ENCODE results near the gene ABCF3.

Gene ABCF3

DNA sequence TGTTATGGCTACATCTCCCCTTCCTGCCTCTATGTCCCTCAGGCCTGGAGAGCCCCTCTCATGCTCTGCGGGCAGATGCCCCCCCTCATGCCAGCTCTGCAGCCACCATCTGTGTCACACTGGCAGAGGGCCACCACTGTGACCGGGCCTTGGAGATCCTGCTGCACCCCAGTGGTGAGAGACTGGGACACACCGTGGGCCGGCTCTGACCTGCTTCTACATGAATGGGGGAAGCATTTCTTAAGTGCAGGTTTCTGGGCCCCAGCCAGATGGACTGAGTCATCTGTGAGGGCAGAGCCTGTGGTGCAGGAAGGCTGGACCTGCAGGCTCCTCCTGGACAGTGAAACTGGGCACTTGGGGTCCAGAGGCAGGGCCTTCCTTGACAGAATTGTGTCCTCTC lies 48.2 kb downstream of the ABCF3 start:
- no peak for DNase-seq

DNA sequence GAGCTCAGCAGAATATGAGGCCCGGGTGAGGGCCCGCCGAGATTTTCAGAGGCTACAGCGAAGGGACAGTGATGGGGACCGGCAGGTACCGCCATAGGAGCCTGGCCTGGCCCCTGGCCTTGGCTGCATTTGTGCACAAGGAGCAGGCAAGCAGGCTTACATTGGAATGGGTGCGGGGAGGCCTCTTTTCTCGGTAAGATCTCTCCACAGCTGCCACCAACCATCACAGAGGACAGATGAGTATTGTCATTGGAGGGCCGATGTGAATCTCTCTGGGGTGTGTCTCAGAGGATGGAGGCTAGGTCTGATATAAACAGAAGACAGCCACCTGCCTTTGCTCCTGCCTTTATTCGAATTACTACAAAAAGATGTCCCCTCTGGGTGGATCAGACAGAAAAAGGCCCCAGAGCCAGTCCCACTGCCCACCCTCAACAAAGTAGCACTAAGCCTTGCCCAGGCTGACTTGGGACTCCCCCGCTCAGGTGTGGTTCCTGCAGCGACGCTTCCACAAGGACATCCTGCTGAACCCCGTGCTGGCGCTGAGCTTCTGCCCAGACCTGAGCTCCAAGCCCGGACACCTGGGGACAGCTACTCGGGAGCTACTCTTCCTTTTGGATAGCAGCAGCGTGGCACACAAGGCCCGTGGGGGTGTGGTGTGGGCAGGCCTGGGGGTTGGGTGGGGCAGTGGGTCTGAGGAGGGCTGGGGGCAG lies 48.8 kb downstream of the ABCF3 start:
- DNase-seq = no peak

DNA sequence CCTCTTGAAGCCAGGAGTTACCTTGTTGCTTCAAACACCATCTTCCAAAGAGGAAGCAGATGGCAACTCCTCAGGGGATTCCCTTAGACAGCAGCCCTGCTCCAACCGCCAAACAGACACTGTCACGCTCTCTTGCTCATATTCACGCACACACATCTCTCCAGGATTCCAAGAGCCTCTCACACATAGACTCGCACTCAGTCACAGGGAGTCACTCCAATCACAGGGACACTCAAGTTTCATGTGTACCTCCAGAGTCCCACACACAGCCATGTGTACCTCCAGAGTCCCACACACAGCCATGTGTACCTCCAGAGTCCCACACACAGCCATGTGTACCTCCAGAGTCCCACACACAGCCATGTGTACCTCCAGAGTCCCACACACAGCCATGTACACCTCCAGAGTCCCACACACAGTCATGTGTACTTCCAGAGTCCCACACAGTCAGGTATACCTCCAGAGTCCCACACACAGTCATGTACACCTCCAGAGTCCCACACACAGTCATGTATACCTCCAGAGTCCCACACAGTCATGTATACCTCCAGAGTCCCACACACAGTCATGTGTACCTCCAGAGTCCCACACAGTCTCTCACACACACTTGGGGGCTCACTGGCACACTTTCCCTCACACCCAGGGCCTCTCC lies 49.5 kb downstream of the ABCF3 start:
- DNase-seq = no peak

DNA sequence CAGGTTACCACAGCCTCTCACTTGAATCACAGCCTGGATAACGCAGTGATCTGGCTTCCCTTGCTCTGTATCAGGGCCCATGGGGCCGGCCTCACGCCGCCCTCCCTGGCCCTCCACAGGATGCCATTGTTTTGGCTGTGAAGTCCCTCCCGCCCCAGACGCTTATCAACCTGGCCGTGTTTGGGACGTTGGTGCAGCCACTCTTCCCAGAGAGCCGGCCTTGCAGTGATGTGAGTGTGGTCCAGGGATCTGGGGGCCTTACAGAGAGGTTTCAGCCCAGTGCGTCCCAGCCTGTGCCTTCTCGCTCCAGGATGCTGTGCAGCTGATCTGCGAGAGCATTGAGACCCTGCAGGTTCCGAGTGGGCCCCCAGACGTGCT lies 50.0 kb downstream of the ABCF3 start:
- DNase-seq = no peak

DNA sequence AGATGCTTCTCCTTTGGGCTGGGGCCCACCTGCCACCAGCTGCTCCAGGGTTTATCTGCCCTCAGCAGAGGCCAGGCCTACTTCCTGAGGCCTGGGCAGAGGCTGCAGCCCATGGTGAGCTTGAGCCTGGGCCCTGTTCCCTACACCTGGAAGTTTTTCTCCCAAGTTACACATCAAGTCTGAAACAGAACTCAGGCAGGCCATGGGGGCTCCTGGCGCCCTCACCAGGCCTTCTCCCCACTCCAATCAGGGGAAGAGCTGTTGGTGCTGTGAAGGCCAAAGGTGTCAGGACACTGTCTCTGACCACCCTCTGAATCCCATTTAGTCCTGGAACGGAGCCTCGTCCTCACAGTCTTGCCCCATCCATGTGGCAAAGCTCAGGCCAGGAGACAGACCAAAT lies 50.6 kb downstream of the ABCF3 start:
- DNase-seq = no peak

DNA sequence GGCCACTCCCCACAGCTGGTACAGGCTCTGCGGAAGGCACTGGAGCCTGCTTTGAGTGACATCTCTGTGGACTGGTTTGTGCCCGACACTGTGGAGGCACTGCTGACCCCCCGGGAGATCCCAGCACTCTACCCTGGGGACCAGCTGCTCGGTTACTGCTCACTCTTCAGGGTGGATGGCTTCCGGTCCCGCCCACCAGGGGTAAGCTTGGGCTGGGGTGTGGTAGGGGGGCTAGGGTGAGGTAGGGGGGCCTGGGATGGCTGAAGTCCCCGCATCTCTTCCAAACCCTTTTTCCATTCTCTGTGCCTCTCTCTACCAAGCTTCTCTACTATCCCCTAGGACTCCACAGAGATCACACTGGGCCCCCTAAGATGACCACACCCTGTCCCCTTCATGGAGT lies 51.2 kb downstream of the ABCF3 start:
- no peak for DNase-seq

DNA sequence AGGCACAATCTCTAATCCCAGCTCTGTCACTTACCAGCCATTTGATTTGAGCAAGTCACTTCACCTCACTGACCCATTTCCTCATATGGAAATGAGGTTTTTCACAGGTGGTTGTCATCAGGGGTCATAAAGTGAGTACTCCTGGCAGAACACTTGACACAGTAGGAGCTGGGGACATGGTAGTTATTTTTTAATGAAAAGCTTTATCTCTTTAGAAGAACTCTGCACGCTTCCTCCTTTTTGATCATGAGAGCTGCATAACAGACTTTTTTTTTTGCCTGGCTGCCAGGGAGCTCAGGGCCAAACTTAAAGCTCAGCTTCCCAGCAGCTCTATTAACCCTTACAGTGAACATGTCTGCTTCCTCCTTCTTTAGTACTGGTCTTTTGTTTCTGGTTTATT lies 51.8 kb downstream of the ABCF3 start:
- DNase-seq = no peak

DNA sequence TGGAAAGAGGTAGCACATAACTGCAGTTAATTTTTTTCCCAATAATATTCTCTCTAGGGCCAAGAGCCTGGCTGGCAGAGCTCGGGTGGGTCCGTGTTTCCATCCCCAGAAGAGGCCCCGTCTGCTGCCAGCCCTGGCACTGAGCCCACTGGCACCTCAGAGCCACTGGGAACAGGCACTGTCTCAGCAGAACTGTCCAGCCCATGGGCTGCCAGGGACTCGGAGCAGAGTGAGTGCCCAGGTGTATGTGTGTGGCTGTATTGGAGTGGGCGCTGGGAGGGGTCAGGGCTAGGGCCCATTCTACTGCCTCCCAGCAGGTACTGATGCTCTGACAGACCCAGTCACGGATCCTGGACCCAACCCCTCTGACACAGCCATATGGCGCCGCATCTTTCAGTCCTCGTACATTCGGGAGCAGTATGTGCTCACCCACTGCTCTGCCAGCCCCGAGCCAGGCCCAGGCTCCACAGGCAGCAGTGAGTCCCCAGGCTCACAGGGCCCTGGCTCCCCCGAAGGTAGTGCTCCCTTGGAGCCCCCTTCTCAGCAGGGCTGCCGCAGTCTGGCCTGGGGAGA lies 52.3 kb downstream of the ABCF3 start:
- no peak for DNase-seq

DNA sequence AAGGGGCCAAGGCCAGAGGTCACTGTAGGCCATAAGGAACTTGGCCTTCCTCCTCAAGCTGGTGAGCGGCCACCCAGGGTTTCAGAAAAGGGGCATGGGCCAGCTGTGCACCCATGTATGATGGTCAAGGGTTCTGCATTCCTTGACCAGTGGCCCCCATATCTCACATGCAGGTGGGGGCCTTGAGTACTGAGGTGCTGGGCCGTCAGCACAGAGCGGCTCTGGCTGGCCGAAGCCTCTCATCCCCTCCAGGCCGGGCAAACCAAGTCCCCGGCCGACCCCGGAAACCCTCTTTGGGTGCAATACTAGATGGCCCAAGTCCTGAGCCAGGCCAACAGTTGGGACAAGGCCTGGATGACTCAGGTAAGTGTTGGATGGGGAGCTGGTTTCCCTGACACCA lies 53.2 kb downstream of the ABCF3 start:
- no peak for DNase-seq

DNA sequence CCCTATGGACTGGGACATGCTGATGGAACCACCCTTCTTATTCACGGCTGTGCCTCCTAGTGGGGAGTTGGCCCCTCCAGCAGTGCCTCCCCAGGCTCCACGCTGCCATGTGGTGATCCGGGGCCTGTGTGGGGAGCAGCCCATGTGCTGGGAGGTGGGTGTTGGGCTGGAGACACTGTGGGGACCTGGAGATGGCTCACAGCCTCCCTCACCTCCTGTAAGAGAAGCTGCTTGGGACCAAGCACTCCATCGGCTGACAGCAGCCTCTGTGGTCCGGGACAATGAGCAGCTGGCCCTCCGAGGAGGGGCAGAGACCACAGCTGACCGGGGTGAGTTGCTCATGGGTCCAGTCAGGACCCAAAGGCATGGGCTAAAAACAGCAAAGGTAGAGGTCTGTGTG lies 53.7 kb downstream of the ABCF3 start:
- DNase-seq = no peak

DNA sequence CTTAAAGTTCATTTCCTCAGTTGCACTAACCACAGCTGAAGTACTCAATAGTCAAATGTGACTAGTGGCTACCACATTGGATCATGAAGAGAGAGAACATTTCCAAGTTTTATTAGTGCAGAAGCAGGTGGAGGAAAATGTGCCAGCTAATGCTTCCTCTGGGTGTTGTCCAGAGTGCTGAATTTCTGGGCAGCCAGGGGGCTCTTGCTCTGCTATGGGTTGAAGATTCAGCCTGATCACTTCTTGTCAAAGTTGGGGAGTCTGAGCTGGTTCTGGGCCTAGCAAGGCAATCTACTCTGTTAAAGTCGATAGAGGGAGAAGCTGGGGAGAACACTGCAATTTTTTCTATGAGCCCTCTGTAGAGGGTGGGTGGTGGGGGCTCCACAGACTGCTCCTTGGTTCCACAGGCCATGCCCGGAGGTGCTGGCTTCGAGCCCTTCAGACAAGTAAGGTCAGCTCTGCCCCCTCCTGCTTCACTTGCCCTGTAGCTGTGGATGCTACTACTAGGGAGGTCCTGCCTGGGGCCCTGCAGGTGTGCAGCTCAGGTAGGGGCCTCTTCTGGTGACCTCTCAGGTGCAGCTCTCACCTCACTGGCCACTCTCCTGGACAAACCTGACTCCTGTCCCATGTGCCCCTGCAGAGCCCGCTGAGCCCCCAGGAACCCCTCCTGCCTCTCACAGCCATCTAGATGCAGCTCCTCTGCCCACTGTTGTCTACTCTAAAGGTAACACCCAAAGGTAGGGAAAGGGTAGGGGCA lies 54.6 kb downstream of the ABCF3 start:
- no peak for DNase-seq

DNA sequence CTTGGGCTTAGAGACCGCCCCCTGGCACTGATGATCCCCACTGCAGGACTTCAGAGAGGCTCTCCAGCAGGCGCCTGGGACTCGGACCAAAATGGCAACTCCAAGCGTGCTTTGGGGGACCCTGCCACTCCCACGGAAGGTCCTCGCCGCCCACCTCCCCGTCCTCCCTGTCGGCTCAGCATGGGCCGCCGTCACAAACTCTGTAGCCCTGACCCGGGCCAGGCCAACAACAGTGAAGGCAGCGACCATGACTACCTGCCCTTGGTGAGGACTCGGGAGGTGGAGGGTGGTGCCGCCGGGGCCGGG lies 55.1 kb downstream of the ABCF3 start:
- no peak for DNase-seq

DNA sequence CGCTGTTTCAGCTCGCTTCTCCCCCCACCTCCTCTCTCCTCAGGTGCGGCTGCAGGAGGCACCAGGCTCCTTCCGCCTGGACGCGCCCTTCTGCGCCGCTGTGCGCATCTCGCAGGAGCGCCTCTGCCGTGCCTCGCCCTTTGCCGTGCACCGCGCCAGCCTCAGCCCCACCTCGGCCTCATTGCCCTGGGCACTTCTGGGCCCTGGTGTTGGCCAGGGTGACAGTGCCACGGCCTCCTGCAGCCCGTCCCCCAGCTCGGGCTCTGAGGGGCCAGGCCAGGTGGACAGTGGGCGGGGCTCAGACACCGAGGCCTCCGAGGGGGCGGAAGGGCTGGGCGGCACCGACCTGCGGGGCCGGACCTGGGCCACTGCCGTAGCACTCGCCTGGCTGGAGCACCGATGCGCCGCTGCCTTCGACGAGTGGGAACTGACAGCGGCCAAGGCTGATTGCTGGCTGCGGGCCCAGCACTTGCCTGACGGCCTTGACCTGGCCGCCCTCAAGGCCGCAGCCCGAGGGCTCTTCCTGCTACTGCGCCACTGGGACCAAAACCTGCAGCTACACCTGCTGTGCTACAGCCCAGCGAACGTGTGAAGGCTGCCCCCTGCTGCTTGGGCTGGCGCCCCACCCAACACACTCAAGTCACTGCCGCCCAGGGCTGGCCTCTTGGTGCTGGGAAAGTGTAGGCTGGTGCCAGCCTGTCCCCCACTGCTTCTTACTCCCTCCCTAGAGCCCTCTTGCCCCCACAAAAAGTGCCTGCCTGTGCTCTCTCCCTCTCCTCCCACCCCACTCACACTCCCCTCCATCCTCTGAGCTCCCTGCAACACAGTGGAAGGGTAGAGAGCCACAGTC lies 55.7 kb downstream of the ABCF3 start:
- DNase-seq = no peak

DNA sequence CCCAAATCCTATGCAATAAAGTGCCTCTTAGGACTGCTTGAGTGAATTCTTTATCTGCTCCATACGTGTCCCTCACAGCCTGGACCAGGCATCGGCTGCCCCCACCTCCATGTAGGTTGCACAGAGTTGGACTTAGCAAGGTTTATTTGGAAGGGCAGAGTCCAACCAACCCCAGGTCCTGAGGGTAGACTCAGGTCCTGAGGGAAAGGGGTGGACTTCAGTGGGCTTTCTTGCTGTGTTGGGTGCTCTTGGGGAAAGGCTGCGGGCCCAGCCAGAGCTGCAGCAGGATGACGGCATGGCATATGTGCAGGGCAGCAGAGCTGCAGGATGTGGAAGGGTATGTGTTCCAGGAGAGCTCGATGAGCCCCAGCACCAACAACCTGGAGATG lies 56.3 kb downstream of the ABCF3 start:
- no peak for DNase-seq

Data from inflammatory macrophage treated with lipopolysaccharide for 1 hour (primary cell).